NCI-H1092 (cell line): ENCODE measurements around the gene MMP17.

ENCODE experiments used
- DNase-seq: peaks from one replicate; lab custom pipeline; 2025; lab: John Stamatoyannopoulos, UW

The MMP17 gene

GRCh38 chr12:131827961-131828534 lies at the start of gene MMP17:
Gene MMP17 (plus strand): TSS chr12:131828393. CDS start chr12:131828495, 102 bp downstream.
- no peak for DNase-seq

GRCh38 chr12:131779027-131779426 lies 49.2 kb upstream of the MMP17 start:
- no peak for DNase-seq

GRCh38 chr12:131782061-131782460 lies 46.1 kb upstream of the MMP17 start:
- DNase-seq = no peak

GRCh38 chr12:131783915-131784541 lies 44.2 kb upstream of the MMP17 start:
- no peak for DNase-seq

GRCh38 chr12:131784909-131785762 lies 43.1 kb upstream of the MMP17 start:
- no peak for DNase-seq

GRCh38 chr12:131785763-131786330 lies 42.3 kb upstream of the MMP17 start:
- DNase-seq = no peak

GRCh38 chr12:131786331-131786730 lies 41.9 kb upstream of the MMP17 start:
- DNase-seq = no peak

GRCh38 chr12:131787143-131787660 lies 41.0 kb upstream of the MMP17 start:
- no peak for DNase-seq

GRCh38 chr12:131788070-131788469 lies 40.1 kb upstream of the MMP17 start:
- DNase-seq = no peak

- no peak for DNase-seq
Observed at GRCh38 chr12:131789638-131790037, 38.6 kb upstream of the MMP17 start.

GRCh38 chr12:131793243-131794022 lies 34.8 kb upstream of the MMP17 start:
- no peak for DNase-seq

- DNase-seq = no peak
Observed at GRCh38 chr12:131794061-131794460, 34.1 kb upstream of the MMP17 start.

- no peak for DNase-seq
Observed at GRCh38 chr12:131794573-131794972, 33.6 kb upstream of the MMP17 start.

- peak; percentile 41 for DNase-seq
Observed at GRCh38 chr12:131795064-131795463, 33.1 kb upstream of the MMP17 start.

- peak; percentile 81 for DNase-seq
Observed at GRCh38 chr12:131795690-131796410, 32.3 kb upstream of the MMP17 start.

- DNase-seq = no peak
Observed at GRCh38 chr12:131796411-131796736, 31.8 kb upstream of the MMP17 start.

- DNase-seq = no peak
Observed at GRCh38 chr12:131796754-131797587, 31.2 kb upstream of the MMP17 start.

- no peak for DNase-seq
Observed at GRCh38 chr12:131797588-131797934, 30.6 kb upstream of the MMP17 start.

GRCh38 chr12:131799195-131799594 lies 29.0 kb upstream of the MMP17 start:
- no peak for DNase-seq

GRCh38 chr12:131799828-131800593 lies 28.2 kb upstream of the MMP17 start:
- no peak for DNase-seq
